ENCODE results near the gene MRS2.
A peak's percentile ranks its signal among the peaks of the same experiment; 100 is the strongest.
"Not testable (repeated sequence)": the region's sequence is repeated elsewhere in the genome, so short reads cannot be mapped to it uniquely, and the experiment has no call there.

Gene MRS2

DNA sequence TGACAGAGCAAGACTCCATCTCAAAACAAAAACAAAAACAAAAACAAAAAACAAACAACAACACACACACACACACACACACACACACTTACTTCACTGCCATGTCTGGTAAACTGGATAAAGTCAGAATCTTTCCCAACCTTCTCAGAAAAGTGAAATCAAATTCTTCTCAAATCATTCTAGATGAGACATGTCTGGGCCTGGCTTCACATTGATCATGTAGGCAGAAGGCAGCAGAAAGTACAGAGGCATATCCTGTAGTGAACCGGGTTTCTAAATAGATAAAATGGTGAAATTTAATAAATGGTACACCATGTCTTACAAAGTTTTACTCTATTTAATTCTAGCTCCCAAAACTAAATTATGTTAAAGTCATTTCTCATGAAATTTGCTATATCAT lies 14.9 kb upstream of the MRS2 start:
- DNase-seq = no peak

- DNase-seq = no peak
Measured at GRCh38 chr6:24391208-24391607, 11.5 kb upstream of the MRS2 start.

DNA sequence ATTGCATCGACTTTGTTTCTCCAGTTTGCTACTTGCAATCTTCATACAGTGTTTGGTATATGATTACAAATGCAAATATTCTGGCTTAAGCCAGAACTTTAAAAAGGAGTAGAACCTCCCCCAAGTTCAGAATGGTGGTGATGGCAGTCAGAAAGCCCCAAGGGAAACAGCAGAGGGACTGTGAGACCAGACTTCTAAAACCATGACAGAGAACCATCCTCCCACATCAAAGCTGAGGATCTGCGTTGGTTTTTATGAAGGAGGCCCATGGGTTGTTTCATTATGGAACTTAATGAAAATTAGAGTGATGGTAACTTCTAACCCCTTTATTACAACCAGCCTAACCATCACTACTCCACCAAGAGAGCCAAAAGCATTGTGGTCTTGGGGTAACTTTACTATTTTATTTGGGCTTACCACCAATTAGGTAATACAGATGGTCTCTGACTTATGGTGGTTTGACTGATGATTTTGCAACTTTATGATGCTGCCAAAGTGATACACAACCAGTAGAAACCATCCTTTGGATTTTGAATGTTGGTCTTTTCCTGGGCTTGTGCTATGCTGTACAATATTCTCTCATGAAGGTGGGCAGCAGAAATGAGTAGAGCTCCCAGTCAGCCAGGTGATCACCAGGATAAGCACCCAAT lies 10.9 kb upstream of the MRS2 start:
- DNase-seq = no peak

DNA sequence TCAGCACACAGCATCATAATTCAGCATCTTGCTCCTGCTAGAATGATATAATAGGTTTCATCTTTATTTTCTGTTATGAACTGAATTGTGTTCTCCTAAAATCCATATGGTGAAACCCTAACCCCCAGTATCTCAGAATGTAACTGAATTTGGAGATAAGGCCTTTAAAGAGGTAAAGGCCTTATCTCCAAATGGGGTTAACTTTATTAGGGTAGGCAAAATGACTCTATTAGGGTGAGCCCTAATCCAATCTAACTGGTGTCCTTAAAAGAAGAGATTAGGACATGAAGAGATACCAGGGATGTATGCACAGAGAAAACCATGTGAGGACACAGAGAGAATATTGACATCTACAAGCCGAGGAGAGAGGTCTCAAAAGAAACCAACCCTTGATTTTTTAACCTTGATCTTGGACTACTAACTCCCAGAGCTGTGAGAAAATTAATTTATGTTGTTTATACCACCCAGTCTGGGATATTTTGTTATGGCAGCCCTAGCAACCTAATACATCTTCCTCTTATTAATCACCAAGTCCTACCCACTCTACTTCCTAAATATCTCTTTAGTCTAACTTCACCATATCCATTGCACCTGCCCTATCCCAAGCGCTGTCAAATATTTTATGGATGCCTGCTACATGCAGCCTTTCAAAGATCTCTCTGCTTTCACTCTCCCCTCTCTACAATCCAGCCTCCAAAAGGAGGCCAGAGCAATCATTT lies 8.5 kb upstream of the MRS2 start:
- DNase-seq = no peak

DNA sequence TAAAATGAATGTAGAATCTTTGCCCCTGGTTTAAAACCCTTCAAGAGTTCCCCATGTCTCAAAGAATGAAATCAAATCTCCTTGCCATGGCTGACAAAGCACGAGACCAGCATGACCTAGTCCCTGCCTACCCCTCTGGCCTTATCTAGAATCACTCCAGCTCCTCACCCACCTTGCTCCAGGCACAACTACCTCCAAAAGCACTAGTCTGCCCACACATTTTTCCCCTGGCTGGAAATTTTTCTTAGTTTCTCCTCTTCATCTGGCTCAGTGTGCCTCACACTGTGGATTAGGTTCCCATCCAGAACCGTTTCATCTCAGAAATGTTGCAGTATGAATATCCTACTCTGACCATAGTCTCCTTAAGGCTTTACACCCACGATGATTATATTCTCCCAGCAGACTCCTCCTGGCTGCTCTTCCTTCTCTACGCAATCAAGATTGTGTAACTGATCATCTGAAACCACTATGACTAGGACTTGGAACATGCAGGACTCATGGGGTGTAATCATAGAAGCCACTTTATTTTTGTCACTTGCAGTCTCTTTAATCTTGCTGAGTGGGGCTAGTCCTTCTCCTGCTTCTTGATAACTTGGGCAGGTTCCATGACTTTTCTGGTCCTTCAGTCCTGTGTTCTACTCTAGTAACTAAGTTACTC lies 7.8 kb upstream of the MRS2 start:
- peak; percentile 26 for DNase-seq

- no peak for DNase-seq
Measured at GRCh38 chr6:24396824-24397223, 5.9 kb upstream of the MRS2 start.

- no peak for DNase-seq
Measured at GRCh38 chr6:24397631-24398030, 5.1 kb upstream of the MRS2 start.

- DNase-seq = not testable (repeated sequence)
Measured at GRCh38 chr6:24400045-24401039, 2.4 kb upstream of the MRS2 start.

- DNase-seq = no peak
Measured at GRCh38 chr6:24401458-24401857, 1.3 kb upstream of the MRS2 start.

GRCh38 chr6:24403501-24403824 lies 727 bp downstream of the MRS2 start:
- no peak for DNase-seq

- no peak for DNase-seq
Measured at GRCh38 chr6:24405262-24405661, 2.5 kb downstream of the MRS2 start.

DNA sequence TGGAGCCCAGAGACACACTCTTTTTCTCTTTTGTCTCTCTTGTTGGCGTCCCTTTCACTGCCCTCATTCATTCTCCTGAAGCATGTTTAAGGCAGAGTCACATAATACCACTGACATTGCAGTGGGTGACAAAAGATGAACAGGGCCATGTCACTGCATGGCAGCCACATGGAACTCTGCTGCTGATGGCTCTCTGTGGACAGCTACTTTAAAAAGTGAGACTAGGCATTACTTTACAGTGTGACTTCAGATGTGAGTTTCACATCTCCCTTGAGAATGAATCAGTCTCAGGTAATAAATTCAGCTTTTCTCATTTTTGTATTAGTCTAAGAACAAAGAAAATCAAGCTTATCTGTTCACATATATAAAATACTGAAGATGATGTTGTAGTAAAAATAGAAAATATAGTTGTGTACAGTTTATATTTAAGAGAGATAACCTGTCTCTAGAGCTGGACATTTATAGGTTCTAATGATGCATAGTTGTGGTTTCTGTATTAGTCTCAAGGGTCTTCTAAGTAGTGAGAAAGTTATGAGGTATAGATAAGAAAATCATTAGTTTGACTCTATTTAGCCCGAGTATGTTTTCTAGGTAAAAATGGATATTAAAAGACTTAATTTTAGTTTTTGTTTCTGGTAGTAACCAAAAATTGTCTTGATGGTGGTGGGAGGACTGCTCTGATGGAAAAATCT lies 6.1 kb downstream of the MRS2 start:
- DNase-seq = no peak

DNA sequence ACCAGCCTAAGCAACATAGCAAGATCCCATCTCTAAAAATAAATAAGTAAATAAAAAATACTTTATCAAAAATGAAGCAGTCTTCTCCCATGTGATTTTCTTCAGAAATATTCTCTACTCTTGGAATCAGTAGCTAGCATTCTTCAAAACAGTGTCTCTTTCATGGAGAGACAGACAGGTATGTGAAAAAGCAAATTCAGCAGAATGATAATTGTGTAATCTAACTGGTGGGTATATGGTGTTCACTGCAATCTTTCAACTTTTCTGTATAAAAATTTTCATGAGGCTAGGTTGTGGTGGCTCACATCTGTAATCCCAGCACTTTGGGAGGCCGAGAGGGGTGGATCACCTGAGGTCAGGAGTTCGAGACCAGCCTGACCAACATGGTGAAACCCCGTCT lies 7.9 kb downstream of the MRS2 start:
- no peak for DNase-seq

DNA sequence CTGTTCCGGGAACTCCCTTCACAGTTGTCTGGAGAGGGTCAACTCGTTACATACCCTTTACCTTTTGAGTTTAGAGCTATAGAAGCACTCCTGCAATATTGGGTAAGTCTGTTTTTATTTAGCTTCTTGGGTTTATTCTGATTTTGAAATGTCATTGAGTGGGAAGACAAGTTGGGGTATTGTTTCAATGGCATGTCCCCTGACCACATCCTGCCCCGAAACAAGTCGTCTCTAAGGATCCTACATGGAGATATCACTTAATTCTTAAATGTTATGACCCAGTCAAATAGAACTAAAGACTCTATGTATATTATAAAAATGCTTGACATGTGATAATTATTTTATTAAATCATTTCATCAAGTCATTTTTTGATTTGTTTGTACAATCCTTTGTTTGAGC lies 9.6 kb downstream of the MRS2 start:
- no peak for DNase-seq

GRCh38 chr6:24414531-24414930 lies 11.8 kb downstream of the MRS2 start:
- DNase-seq = not testable (repeated sequence)

DNA sequence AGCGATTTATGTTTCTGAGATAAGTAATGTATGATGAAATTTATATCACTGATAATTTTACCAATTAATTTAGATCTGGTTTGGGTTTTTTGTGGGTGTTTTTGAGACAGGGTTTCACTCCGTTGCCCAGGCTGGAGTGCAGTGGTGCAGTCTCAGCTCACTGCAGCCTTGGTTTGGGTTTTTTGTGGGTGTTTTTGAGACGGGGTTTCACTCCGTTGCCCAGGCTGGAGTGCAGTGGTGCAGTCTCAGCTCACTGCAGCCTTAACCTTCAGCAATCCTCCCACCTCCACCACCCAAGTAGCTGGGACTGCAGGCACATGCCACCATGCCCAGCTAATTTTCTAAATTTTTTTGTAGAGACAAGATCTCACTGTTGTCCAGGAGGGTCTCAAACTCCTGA lies 13.0 kb downstream of the MRS2 start:
- no peak for DNase-seq

DNA sequence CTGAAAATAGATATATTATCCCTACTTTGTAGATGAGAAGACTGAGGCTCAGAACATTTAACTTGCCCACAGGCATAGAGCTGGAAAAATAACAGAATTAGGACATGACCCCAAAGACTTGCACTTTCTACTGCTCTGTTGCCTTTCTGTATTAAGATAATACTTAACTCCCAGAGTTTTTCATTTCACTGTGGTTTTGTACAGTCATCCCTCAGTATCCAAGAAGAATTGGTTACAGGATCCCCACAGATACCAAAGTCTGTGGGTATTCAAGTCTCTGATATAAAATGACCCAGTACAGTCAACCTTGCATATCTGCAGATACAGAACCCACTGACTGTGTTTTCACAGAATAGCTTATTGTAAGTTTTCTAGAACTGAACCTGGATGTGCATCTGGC lies 16.8 kb downstream of the MRS2 start:
- no peak for DNase-seq

- DNase-seq = no peak
Measured at GRCh38 chr6:24425091-24425490, 22.4 kb downstream of the MRS2 start.

DNA sequence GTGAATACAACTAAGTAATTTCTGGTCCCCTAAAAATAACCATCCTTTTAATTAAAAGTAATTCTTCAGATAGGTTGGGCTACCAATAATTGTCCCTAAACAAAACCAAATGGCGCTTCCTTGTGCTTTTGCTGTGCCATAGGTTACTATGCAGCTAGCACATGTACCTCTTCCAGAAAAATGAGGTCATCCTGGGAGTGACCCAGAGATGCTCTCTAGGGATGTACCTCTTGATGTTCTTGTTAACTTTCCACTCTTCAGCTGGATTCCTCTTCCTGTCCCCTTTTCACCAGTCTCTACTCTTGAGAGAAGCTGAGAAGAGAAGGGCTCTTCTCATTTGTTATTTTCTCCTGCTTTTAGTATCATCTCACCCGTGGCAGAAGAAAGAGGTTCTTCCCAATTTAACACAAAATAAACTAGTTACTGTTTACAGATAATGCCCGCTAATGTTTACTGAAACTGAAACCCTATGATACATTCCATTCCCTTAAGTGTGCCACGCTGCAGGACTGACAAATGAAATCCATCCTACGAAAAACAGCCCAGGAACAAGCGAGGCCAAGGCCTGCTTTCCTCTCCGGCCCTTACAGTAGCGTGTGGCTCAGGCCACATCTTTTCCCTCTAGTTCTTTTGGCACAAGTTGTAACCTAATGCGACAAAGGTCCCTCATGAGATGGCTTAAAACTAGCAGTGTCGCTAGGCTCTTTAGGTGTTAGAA lies 24.2 kb downstream of the MRS2 start:
- DNase-seq = no peak

DNA sequence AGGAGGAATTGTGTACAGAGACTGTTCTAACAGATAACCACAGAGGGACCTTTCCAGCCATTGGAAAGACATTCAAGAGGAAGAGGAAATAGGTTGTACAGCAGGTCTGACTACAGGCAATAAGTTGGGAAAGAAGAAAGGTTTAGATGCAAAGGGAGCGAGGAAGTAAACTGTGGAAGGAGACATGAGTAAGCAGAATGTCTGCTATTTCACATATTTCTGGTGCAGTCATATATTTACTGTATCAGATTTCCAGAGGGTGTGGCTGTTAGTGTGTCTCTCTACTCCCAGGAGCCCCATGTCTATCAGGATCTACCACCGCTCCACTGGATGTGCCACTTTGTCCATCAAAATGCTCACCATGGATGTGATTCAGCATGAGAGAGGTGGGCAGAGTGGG lies 25.9 kb downstream of the MRS2 start:
- peak; percentile 31 for DNase-seq

DNA sequence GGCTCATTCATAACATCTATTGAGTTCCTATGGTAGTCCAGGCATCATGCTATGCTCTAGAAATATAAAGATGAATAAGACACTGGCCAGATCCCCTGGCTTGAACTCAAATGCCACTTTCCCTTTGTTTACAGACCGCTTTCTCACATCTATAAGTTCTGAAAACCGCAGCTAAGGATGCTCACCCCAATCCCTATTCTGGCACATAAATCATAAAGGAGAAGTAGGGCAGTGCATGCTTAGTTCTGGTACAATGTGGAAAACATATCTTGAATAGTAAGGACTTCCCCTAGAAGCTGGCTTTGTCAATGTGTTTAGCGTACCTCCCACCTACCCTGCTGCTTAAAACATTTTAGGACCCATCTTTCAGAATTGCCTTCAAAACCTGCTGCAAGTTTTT lies 26.4 kb downstream of the MRS2 start:
- no peak for DNase-seq

GRCh38 chr6:24430086-24430485 lies 27.4 kb downstream of the MRS2 start:
- DNase-seq = no peak
